Measurements from ENCODE around the gene TOP3B. TPM values are rescaled to one million over a fixed set of nuclear protein-coding genes. Genes with fewer than 3 reads are reported as not detected.

TOP3B gene
- total RNA-seq, 2 experiments from 2014 or later: 82.6 to 98.7 TPM

- TF ChIP-seq, protein P1, sequence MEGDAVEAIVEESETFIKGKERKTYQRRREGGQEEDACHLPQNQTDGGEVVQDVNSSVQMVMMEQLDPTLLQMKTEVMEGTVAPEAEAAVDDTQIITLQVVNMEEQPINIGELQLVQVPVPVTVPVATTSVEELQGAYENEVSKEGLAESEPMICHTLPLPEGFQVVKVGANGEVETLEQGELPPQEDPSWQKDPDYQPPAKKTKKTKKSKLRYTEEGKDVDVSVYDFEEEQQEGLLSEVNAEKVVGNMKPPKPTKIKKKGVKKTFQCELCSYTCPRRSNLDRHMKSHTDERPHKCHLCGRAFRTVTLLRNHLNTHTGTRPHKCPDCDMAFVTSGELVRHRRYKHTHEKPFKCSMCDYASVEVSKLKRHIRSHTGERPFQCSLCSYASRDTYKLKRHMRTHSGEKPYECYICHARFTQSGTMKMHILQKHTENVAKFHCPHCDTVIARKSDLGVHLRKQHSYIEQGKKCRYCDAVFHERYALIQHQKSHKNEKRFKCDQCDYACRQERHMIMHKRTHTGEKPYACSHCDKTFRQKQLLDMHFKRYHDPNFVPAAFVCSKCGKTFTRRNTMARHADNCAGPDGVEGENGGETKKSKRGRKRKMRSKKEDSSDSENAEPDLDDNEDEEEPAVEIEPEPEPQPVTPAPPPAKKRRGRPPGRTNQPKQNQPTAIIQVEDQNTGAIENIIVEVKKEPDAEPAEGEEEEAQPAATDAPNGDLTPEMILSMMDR (conservative IDR thresholded peaks at IDR 0.05; ENCODE audit: low read length): no peak
- TF ChIP-seq EZH2phosphoT487 (IDR thresholded peaks at IDR 0.05; ENCODE audit: borderline replicate concordance, low read depth, low read length): no peak
- Histone ChIP-seq H4K20me1 (ENCODE audit: insufficient read depth, low read length) (no peaks in the 10 kb centered on the region), H3K9me2 (ENCODE audit: insufficient read depth, low read length) (no peaks in the 10 kb centered on the region), H3K9me3 (ENCODE audit: low read length) (no peaks in the 10 kb centered on the region), H3K4me2 (ENCODE audit: low read length) (no peak overlapping the region), H3K79me2 (ENCODE audit: insufficient read depth, low read depth, low read length) (no peaks in the 10 kb centered on the region), H2AFZ (ENCODE audit: low read length) (no peak overlapping the region), H3K36me3 (ENCODE audit: insufficient read depth, low read length) (peaks cover 68% of the 10 kb centered on the region), H3K4me1 (ENCODE audit: insufficient read depth, low read length, poor library complexity, severe bottlenecking) (no peaks in the 10 kb centered on the region), H3K4me3 (ENCODE audit: low read depth, low read length, poor library complexity, severe bottlenecking) (no peak overlapping the region), H3K27ac (ENCODE audit: low read depth, low read length, poor library complexity, severe bottlenecking) (no peak overlapping the region)
- intact Hi-C loops (cut with micrococcal nuclease; ENCODE audit: unreplicated experiment): no loop called here
- POLR2A ChIA-PET: no interaction called here
- DNase-seq (ENCODE audit: low spot score): no peak
- CTCF ChIA-PET (ENCODE audit: unreplicated experiment): no interaction called here
- BruUV-seq (replicated peaks): no TSS peak
Observed at GRCh38 chr22:21960200-21961126, 22.1 kb downstream of the TOP3B start.

GRCh38 chr22:21959274-21960074, 23.1 kb downstream of the TOP3B start:
- TF ChIP-seq, protein P1 (conservative IDR thresholded peaks at IDR 0.05; ENCODE audit: low read length): no peak
- TF ChIP-seq EZH2phosphoT487 (IDR thresholded peaks at IDR 0.05; ENCODE audit: borderline replicate concordance, low read depth, low read length): no peak
- H3K27ac ChIP-seq (ENCODE audit: low read depth, low read length, poor library complexity, severe bottlenecking): no peak overlapping the region
- no peaks in the 10 kb centered on the region for H3K79me2 ChIP-seq (ENCODE audit: insufficient read depth, low read depth, low read length)
- H3K4me3 ChIP-seq (ENCODE audit: low read depth, low read length, poor library complexity, severe bottlenecking): no peak overlapping the region
- H3K4me1 ChIP-seq (ENCODE audit: insufficient read depth, low read length, poor library complexity, severe bottlenecking): no peaks in the 10 kb centered on the region
- POLR2A ChIA-PET: no interaction called here
- no TSS peak for BruUV-seq (replicated peaks)
- H2AFZ ChIP-seq (ENCODE audit: low read length): no peak overlapping the region
- intact Hi-C loops (cut with micrococcal nuclease; ENCODE audit: unreplicated experiment): no loop called here
- H3K36me3 ChIP-seq (ENCODE audit: insufficient read depth, low read length): peaks cover 59% of the 10 kb centered on the region
- CTCF ChIA-PET (ENCODE audit: unreplicated experiment): no interaction called here
- DNase-seq (ENCODE audit: low spot score): no peak
- H3K4me2 ChIP-seq (ENCODE audit: low read length): no peak overlapping the region
- no peaks in the 10 kb centered on the region for H4K20me1 ChIP-seq (ENCODE audit: insufficient read depth, low read length)
- H3K9me2 ChIP-seq (ENCODE audit: insufficient read depth, low read length): no peaks in the 10 kb centered on the region
- H3K9me3 ChIP-seq (ENCODE audit: low read length): no peaks in the 10 kb centered on the region
